Kidney (tissue), 14 donors: ENCODE measurements around the gene SLC25A26. TPM values are rescaled to one million over a fixed set of nuclear protein-coding genes. Genes with fewer than 3 reads are reported as not detected.

Experiments used
- DNase-seq, 5 donors: peaks; one replicate each; pipeline ENCODE4 v3.0.0-alpha.2; 2013 to 2020
- FAIRE-seq: peaks from 2 replicates; lab custom pipeline; 2012; peaks lifted over from hg19 to GRCh38; lab: Jason Lieb, UNC
- H3K27ac ChIP-seq, 2 donors: one replicate each; pipeline ENCODE4 v1.7.0; 2013; ENCODE audit warnings: low read depth in 2 of 2, low read length in 2 of 2, inconsistent platforms in 1 of 2
- H3K27me3 ChIP-seq: one replicate; pipeline ENCODE4 v1.7.1; 2013; ENCODE audit warnings: low read length, inconsistent platforms; ENCODE audit not compliant: control insufficient read depth, insufficient read depth
- H3K36me3 ChIP-seq, 3 donors: one replicate each; pipeline versions ENCODE4 v1.7.0 to v1.7.1; 2013; ENCODE audit warnings: low read length in 3 of 3, control low read depth in 1 of 3, inconsistent platforms in 1 of 3; ENCODE audit not compliant: insufficient read depth in 3 of 3, control insufficient read depth in 2 of 3
- H3K4me1 ChIP-seq, 3 donors: one replicate each; pipeline versions ENCODE4 v1.7.0 to v1.7.1; 2013; ENCODE audit warnings: low read length in 3 of 3, inconsistent platforms in 1 of 3, low read depth in 1 of 3; ENCODE audit not compliant: control insufficient read depth in 2 of 3, insufficient read depth in 2 of 3
- H3K4me3 ChIP-seq, 3 donors: one replicate each; pipeline versions ENCODE4 v1.7.0 to v1.8.1; 2013; ENCODE audit warnings: low read length in 3 of 3, control low read depth in 1 of 3, inconsistent platforms in 1 of 3
- H3K9ac ChIP-seq, 3 donors: one replicate each; pipeline versions ENCODE4 v1.7.0 to v1.7.1; 2013; ENCODE audit warnings: low read length in 3 of 3, control low read depth in 1 of 3, inconsistent platforms in 1 of 3
- H3K9me3 ChIP-seq, 3 donors: one replicate each; pipeline versions ENCODE4 v1.7.0 to v1.7.1; 2013; ENCODE audit warnings: low read length in 3 of 3, control low read depth in 1 of 3, inconsistent platforms in 1 of 3; ENCODE audit not compliant: control insufficient read depth in 2 of 3, insufficient read depth in 1 of 3
- intact Hi-C: fragments of 100-400 bp; cut with DNase I; formaldehyde crosslinking; loops from one replicate; pipeline ENCODE4 v1.11.1; 2022
- polyA plus RNA-seq: library from polyadenylated mRNA; stranded (reverse); fragments of 350-450 nt; fragmentation: Illumina TruSeq; extraction: RNeasy Lipid Tissue Mini Kit (QIAGEN cat#74804); gene quantifications from one replicate; pipeline ENCODE4 v1.2.3, GENCODE V29; 2014; ENCODE audit warnings: low read depth, low replicate concordance; ENCODE audit not compliant: insufficient read depth
- total RNA-seq: library from RNA; stranded (reverse); fragmentation: NEBNext Ultra II Directional; extraction: Animal tissue kit (Norgen Biotek cat#: 25700); gene quantifications from one replicate; pipeline ENCODE4 v1.2.1, GENCODE V29; 2021
- TF ChIP-seq, protein P1 (sequence below): IDR thresholded peaks from 3 replicates; pipeline ENCODE4 v1.5.1; 2012; ENCODE audit warnings: mild to moderate bottlenecking, moderate library complexity, borderline replicate concordance; ENCODE audit not compliant: insufficient read depth; ENCODE audit errors: extremely low read depth
- donor health status: control.
- donor health status: control.
- donor health status: control.
- donor health status: control.
- donor health status: control.
- donor health status: DM: yes; HTN: yes; CAD: no.
- donor health status: Normal renal cell carcinoma (clear cell type).

The SLC25A26 gene
- total and polyA plus RNA-seq, 2 donors from 2014 or later: 23.9 to 25.4 TPM

DNA sequence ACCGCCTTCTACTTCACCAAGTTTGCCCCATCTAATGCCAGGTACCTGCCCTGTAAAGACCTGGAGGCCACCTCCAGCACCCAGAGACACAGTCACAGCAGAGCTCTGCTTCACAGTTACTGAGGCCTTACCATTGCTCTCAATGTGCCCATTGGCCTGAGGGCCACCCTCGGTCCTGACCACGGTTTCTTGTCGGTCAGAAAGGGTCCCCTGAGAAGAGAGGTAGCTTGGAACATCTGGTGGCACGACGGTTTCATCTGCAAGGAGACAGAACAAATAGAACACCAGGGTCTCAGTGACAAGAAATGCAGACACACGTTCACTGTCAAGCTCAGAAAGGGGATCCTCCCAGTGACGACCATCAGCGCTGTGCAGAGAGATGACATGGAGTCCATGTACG is 161.3 kb downstream of the SLC25A26 start:
- intact Hi-C loops: no loop called here
- H3K9ac ChIP-seq: no peak overlapping the region
- FAIRE-seq (no peak), DNase-seq (no peak)
- no peaks in the 10 kb centered on the region for H3K27me3 ChIP-seq
- H3K4me3 ChIP-seq: no peak overlapping the region
- no peaks in the 10 kb centered on the region for H3K4me1 ChIP-seq
- no peak overlapping the region for H3K27ac ChIP-seq
- peaks cover 0 to 5% (median 0%) of the 10 kb centered on the region in 3 donors for H3K9me3 ChIP-seq
- TF ChIP-seq, protein P1, sequence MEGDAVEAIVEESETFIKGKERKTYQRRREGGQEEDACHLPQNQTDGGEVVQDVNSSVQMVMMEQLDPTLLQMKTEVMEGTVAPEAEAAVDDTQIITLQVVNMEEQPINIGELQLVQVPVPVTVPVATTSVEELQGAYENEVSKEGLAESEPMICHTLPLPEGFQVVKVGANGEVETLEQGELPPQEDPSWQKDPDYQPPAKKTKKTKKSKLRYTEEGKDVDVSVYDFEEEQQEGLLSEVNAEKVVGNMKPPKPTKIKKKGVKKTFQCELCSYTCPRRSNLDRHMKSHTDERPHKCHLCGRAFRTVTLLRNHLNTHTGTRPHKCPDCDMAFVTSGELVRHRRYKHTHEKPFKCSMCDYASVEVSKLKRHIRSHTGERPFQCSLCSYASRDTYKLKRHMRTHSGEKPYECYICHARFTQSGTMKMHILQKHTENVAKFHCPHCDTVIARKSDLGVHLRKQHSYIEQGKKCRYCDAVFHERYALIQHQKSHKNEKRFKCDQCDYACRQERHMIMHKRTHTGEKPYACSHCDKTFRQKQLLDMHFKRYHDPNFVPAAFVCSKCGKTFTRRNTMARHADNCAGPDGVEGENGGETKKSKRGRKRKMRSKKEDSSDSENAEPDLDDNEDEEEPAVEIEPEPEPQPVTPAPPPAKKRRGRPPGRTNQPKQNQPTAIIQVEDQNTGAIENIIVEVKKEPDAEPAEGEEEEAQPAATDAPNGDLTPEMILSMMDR: no peak
- peaks cover 6 to 86% (median 35%) of the 10 kb centered on the region in 3 donors for H3K36me3 ChIP-seq

DNA sequence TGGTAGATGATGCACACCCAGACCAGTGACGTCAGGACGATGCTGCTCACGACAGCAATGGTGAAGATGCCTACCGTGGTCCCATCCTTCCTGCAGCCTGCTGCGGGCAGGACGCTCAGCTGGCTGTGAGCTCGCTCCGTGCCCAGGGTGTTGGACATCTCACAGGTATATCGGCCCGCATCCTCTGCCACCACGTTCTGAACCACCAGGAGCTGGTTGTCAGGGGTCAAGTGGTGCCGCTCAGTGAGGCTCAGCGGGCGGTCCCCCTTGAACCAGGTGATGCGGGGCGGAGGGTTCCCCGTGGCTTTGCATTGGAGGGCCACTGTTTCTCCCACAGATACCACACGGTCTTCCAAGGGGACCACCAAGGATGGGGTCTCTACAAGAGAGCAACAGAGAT is 162.2 kb downstream of the SLC25A26 start:
- Histone ChIP-seq H3K36me3 (peaks cover 6 to 83% (median 35%) of the 10 kb centered on the region in 3 donors), H3K9me3 (peaks cover 0 to 5% (median 0%) of the 10 kb centered on the region in 3 donors), H3K4me3 (no peak overlapping the region), H3K4me1 (no peaks in the 10 kb centered on the region), H3K27me3 (no peaks in the 10 kb centered on the region), H3K9ac (no peak overlapping the region), H3K27ac (no peak overlapping the region)
- intact Hi-C loops: no loop called here
- no peak for DNase-seq
- FAIRE-seq: no peak
- TF ChIP-seq, protein P1: no peak

DNA sequence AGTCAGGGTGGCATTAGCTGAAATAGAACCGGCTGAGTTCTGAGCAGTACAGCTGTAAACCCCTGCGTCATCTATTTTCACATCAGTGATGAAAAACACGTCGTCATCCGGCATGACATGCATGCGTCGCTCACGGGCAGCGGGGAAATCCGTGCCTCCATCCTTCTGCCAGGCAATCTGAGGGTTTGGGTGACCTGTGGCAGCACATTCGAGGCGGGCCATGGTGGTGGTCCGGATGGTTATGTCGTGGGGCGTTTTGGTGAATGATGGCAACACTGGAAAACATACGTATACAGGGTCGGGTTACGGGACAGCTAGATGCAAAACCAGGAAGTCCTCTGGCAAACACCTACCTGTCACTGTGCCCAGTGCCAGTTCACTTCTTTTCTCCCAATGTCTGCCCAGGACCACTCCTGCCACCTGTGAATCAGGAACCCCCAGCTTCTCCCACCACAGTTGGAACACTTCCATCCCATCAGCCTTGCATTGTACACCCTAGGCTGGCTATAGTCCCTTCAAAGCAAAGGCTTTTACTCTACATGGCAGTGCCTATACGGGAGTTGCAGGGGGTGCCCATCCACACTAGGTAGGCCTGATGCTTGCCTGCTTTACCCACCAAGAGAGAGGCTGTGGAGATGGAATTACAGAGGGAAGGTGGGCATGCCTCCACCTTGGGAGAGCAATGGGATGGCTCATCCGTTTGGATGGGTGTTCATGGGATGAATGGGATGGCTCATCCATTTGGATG is 163.4 kb downstream of the SLC25A26 start:
- no peak for FAIRE-seq
- no peak overlapping the region for H3K27ac ChIP-seq
- DNase-seq: no peak
- TF ChIP-seq, protein P1: no peak
- peaks cover 0 to 5% (median 0%) of the 10 kb centered on the region in 3 donors for H3K9me3 ChIP-seq
- H3K9ac ChIP-seq: no peak overlapping the region
- no peak overlapping the region for H3K4me3 ChIP-seq
- intact Hi-C loops: no loop called here
- no peaks in the 10 kb centered on the region for H3K27me3 ChIP-seq
- no peaks in the 10 kb centered on the region for H3K4me1 ChIP-seq
- H3K36me3 ChIP-seq: peaks cover 6 to 74% (median 35%) of the 10 kb centered on the region in 3 donors
